HepG2 (cell line): ENCODE measurements around the gene NEU4. TPM values are rescaled to one million over a fixed set of nuclear protein-coding genes. Genes with fewer than 3 reads are reported as not detected.

Experiments
- CENPT ChIP-seq: sonication (generic); formaldehyde crosslinking; IDR thresholded peaks from 2 replicates; pipeline ENCODE4 v1.8.0; 2022; ENCODE audit warnings: low read depth, mild to moderate bottlenecking, moderate library complexity, missing genetic modification reagents
- GATA4 ChIP-seq: sonication (generic); IDR thresholded peaks from 2 replicates; pipeline ENCODE4 v1.6.1; 2016; ENCODE audit warnings: antibody characterized with exemption, low read depth, borderline replicate concordance
- MAFK ChIP-seq, 2 experiments: IDR thresholded peaks in 1 of 2; conservative IDR thresholded peaks in 1 of 2; 2 replicates each; pipeline ENCODE4 v1.6.1; 2011; ENCODE audit warnings: improper control_type of control experiment in 2 of 2, low read length in 2 of 2
- TOPORS ChIP-seq: sonication (generic); formaldehyde crosslinking; IDR thresholded peaks from 2 replicates; pipeline ENCODE4 v1.8.0; 2023; ENCODE audit warnings: mild to moderate bottlenecking, missing genetic modification reagents
- ZBTB7B ChIP-seq: sonication (generic); formaldehyde crosslinking; IDR thresholded peaks from 2 replicates; pipeline ENCODE4 v1.4.0; 2020; ENCODE audit warnings: missing genetic modification reagents
- ZMYM4 ChIP-seq: sonication (generic); formaldehyde crosslinking; IDR thresholded peaks from 2 replicates; pipeline ENCODE4 v1.8.1; 2023; ENCODE audit warnings: mild to moderate bottlenecking, missing genetic modification reagents
- ZNF24 ChIP-seq: fragments of 450-650 bp; IDR thresholded peaks from 2 replicates; pipeline ENCODE4 v1.6.1; 2017; ENCODE audit warnings: antibody characterized with exemption, mild to moderate bottlenecking
- ZNF260 ChIP-seq: sonication (generic); formaldehyde crosslinking; IDR thresholded peaks from 2 replicates; pipeline ENCODE4 v1.4.0; 2020; ENCODE audit warnings: missing genetic modification reagents, low read depth, mild to moderate bottlenecking, borderline replicate concordance
- polyA plus RNA-seq, 8 experiments: library from polyadenylated mRNA; depleted of rRNA in 3 of 8; stranded (reverse) in 7 of 8; unstranded in 1 of 8; fragments of >200 nt; fragmentation: Illumina TruSeq in 4 of 8; extraction: Trizol in 4 of 8; gene quantifications; 2 replicates each; pipeline versions ENCODE4 v1.2.1 to v1.2.3, GENCODE V29; 2011 to 2016; ENCODE audit warnings: low read depth in 4 of 8, missing spikeins in 1 of 8, mixed read lengths in 1 of 8; ENCODE audit not compliant: insufficient read depth in 1 of 8
- total RNA-seq, 5 experiments: library from RNA; depleted of rRNA; stranded (reverse); fragments of >200 nt; fragmentation: Illumina TruSeq; extraction: Trizol; gene quantifications; 2 replicates each; pipeline ENCODE4 v1.2.3, GENCODE V29; 2016; ENCODE audit warnings: low read depth in 1 of 5
- TF ChIP-seq, protein P1 (sequence below): conservative IDR thresholded peaks from 2 replicates; pipeline ENCODE4 v1.6.1; 2018; ENCODE audit warnings: missing genetic modification reagents
- TF ChIP-seq, protein P2 (sequence below): sonication (generic); formaldehyde crosslinking; IDR thresholded peaks from 2 replicates; pipeline ENCODE4 v1.4.0; 2020; ENCODE audit warnings: missing genetic modification reagents
- TF ChIP-seq, protein P3 (sequence below): sonication (generic); formaldehyde crosslinking; IDR thresholded peaks from 2 replicates; pipeline ENCODE4 v1.5.0; 2020; ENCODE audit warnings: mild to moderate bottlenecking, low read depth, missing genetic modification reagents, borderline replicate concordance
- TF ChIP-seq, protein P4 (sequence below): sonication (generic); formaldehyde crosslinking; IDR thresholded peaks from 2 replicates; pipeline ENCODE4 v1.5.0; 2020; ENCODE audit warnings: mild to moderate bottlenecking, missing genetic modification reagents, borderline replicate concordance
- TF ChIP-seq, protein P5 (sequence below): IDR thresholded peaks from 2 replicates; pipeline ENCODE4 v1.6.1; 2016; ENCODE audit warnings: missing genetic modification reagents, missing compliant biosample characterization

The NEU4 gene
- total and polyA plus RNA-seq, 2 of the 13 experiments (the other 11 are each of a cell fraction or from before 2014, with no cell fraction given), result 53.5 to 107 TPM

DNA sequence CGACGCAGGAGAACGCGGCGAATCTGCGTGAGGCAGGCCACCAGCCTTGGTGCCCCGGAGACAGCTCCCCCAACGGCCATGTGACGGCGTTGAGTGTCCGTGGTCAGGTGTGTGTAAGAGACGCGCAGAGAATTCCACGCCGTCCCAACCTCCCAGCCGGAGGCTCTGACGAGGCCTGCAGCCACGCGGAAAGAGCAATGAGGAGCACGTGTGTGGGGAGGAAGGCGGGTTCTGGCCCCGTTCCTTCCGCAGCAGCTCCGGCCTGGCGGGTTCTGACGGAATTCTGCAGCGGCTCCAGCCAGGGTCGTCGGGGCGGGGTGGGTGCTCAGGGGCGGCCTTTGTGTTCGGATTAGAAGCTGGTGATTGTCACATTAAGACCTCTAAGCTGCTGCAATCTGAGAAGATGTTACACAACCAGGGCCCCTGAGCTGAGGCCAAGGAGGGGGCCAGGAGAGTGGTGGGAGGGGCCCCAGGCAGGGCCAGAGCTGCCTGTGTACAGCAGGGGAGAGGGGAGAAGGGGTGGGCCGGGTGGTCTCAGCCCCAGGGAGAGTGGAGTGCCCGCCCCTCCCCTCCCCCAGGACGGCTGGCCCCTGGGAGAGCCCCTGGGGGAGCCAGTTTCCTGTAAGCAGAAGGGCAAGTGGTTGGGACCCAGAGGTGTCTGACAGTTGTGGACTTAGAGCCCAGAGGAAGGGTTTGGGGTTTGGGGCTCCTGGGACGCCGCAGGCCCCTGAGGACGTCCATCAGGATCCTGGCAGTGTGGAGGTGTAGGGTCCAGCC is 37.5 kb upstream of the NEU4 start (continued):
- TF ChIP-seq, protein P1, sequence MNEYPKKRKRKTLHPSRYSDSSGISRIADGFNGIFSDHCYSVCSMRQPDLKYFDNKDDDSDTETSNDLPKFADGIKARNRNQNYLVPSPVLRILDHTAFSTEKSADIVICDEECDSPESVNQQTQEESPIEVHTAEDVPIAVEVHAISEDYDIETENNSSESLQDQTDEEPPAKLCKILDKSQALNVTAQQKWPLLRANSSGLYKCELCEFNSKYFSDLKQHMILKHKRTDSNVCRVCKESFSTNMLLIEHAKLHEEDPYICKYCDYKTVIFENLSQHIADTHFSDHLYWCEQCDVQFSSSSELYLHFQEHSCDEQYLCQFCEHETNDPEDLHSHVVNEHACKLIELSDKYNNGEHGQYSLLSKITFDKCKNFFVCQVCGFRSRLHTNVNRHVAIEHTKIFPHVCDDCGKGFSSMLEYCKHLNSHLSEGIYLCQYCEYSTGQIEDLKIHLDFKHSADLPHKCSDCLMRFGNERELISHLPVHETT (CRISPR knock-in tag), result 0 out of 2 replicates have a peak, but pooled peaks have one; percentile 33
- peak; percentile 70; the same call in 1 of the 2 replicates for TF ChIP-seq CENPT (CRISPR knock-in tag)
- TF ChIP-seq, protein P2, sequence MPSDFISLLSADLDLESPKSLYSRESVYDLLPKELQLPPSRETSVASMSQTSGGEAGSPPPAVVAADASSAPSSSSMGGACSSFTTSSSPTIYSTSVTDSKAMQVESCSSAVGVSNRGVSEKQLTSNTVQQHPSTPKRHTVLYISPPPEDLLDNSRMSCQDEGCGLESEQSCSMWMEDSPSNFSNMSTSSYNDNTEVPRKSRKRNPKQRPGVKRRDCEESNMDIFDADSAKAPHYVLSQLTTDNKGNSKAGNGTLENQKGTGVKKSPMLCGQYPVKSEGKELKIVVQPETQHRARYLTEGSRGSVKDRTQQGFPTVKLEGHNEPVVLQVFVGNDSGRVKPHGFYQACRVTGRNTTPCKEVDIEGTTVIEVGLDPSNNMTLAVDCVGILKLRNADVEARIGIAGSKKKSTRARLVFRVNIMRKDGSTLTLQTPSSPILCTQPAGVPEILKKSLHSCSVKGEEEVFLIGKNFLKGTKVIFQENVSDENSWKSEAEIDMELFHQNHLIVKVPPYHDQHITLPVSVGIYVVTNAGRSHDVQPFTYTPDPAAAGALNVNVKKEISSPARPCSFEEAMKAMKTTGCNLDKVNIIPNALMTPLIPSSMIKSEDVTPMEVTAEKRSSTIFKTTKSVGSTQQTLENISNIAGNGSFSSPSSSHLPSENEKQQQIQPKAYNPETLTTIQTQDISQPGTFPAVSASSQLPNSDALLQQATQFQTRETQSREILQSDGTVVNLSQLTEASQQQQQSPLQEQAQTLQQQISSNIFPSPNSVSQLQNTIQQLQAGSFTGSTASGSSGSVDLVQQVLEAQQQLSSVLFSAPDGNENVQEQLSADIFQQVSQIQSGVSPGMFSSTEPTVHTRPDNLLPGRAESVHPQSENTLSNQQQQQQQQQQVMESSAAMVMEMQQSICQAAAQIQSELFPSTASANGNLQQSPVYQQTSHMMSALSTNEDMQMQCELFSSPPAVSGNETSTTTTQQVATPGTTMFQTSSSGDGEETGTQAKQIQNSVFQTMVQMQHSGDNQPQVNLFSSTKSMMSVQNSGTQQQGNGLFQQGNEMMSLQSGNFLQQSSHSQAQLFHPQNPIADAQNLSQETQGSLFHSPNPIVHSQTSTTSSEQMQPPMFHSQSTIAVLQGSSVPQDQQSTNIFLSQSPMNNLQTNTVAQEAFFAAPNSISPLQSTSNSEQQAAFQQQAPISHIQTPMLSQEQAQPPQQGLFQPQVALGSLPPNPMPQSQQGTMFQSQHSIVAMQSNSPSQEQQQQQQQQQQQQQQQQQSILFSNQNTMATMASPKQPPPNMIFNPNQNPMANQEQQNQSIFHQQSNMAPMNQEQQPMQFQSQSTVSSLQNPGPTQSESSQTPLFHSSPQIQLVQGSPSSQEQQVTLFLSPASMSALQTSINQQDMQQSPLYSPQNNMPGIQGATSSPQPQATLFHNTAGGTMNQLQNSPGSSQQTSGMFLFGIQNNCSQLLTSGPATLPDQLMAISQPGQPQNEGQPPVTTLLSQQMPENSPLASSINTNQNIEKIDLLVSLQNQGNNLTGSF (CRISPR knock-in tag), result no peak
- no peak for TF ChIP-seq GATA4
- peak; percentile 42; the same call in 1 of the 2 replicates for TF ChIP-seq TOPORS (CRISPR knock-in tag)
- 0 out of 2 replicates have a peak, but pooled peaks have one; percentile 80 for TF ChIP-seq ZNF260 (CRISPR knock-in tag)
- TF ChIP-seq ZBTB7B (CRISPR knock-in tag), result peak; percentile 92
- TF ChIP-seq, protein P3, sequence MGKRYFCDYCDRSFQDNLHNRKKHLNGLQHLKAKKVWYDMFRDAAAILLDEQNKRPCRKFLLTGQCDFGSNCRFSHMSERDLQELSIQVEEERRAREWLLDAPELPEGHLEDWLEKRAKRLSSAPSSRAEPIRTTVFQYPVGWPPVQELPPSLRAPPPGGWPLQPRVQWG, result 0 out of 2 replicates have a peak, but pooled peaks have one; percentile 54
- TF ChIP-seq MAFK (conservative IDR thresholded peaks at IDR 0.05 in 1 of 2, IDR thresholded peaks at IDR 0.05 in 1 of 2; ENCODE audit: low read length in 2 of 2), result no peak
- TF ChIP-seq, protein P4, sequence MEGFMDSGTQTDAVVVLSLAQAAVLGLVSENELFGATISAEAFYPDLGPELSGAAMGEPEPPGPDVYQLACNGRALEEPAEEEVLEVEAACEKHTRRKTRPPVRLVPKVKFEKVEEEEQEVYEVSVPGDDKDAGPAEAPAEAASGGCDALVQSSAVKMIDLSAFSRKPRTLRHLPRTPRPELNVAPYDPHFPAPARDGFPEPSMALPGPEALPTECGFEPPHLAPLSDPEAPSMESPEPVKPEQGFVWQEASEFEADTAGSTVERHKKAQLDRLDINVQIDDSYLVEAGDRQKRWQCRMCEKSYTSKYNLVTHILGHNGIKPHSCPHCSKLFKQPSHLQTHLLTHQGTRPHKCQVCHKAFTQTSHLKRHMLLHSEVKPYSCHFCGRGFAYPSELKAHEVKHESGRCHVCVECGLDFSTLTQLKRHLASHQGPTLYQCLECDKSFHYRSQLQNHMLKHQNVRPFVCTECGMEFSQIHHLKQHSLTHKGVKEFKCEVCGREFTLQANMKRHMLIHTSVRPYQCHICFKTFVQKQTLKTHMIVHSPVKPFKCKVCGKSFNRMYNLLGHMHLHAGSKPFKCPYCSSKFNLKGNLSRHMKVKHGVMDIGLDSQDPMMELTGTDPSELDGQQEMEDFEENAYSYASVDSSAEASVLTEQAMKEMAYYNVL (CRISPR knock-in tag), result no peak
- no peak; the same call in 1 of the 2 replicates for TF ChIP-seq ZMYM4
- TF ChIP-seq, protein P5, sequence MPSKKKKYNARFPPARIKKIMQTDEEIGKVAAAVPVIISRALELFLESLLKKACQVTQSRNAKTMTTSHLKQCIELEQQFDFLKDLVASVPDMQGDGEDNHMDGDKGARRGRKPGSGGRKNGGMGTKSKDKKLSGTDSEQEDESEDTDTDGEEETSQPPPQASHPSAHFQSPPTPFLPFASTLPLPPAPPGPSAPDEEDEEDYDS (CRISPR knock-in tag), result peak; percentile 49
- TF ChIP-seq ZNF24, result no peak
